Vein endothelial cell (primary cell): ENCODE measurements around the gene OR5M10. TPM values are rescaled to one million over a fixed set of nuclear protein-coding genes. Genes with fewer than 3 reads are reported as not detected.

Source experiments
- total RNA-seq: library from RNA; depleted of rRNA; stranded (reverse); fragments of >200 nt; gene quantifications from 2 replicates; pipeline ENCODE4 v1.2.3, GENCODE V29; 2012

OR5M10 gene
- not detected in 2 replicates for total RNA-seq

DNA sequence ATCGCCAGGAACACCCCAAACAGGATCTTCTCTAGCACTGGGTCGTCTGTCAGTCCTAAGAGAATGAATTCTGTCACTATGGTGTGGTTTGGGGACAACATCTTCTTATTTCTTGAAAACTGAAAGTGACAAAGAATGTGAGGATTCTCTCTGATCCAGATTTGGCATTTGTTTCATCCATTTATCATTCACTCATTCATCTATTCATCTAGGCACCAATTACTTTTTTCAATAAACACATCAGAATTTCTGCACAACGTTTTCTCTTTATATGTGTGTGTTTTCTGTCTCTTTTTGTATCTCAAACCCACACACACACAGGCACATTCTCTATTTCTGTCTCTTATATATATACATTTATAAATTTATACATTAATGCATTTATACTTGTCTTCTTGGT is at the start of gene OR5M10:
Gene OR5M10 (minus strand): TSS at position 101 of the 400 bp plus-strand sequence. CDS start 0 bp downstream, at position 101.

DNA sequence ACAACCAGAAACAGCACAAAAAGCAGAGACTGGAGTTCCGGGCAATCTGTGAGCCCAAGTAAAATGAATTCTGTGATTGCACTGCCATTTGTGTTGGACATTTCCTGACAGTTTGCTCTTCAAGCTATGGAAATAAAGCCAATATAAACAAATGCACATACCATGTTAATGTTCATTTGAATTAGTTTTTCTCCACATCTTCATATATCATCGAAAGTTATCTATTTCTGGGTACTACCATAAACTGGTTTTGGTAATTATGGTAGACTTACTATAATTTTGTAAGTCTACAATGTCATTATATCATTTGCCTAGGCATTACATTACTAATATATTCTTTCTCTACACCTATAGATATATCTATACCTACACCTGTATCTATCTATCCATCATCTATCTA is 34.4 kb downstream of the OR5M10 start, which contains the start of gene OR5M11:
Gene OR5M11 (minus strand): TSS at position 101 of the 400 bp plus-strand sequence. CDS start 0 bp downstream, at position 101.

Other genes with a start within 250 kb of the OR5M10 start
- not detected in 2 replicates for gene OR8K1, start 231.7 kb downstream of the OR5M10 start, total RNA-seq
- not detected in 2 replicates for gene OR8J1, start 223.4 kb downstream of the OR5M10 start, total RNA-seq
- gene OR8U1, start 202.1 kb downstream of the OR5M10 start, total RNA-seq: not detected in 2 replicates
- not detected in 2 replicates for gene OR5AL1, start 165.0 kb downstream of the OR5M10 start, total RNA-seq
- not detected in 2 replicates for gene OR5M3, start 104.4 kb downstream of the OR5M10 start, total RNA-seq
- not detected in 2 replicates for gene OR5M8, start 86.4 kb downstream of the OR5M10 start, total RNA-seq
- not detected in 2 replicates for gene OR5M11, start 34.5 kb downstream of the OR5M10 start, total RNA-seq
- gene OR5M1, start 37.2 kb upstream of the OR5M10 start, total RNA-seq: not detected in 2 replicates
- not detected in 2 replicates for gene OR5AP2, start 64.7 kb upstream of the OR5M10 start, total RNA-seq
- gene OR5AR1, start 86.0 kb upstream of the OR5M10 start, total RNA-seq: not detected in 2 replicates
- not detected in 2 replicates for gene OR9G1, start 121.4 kb upstream of the OR5M10 start, total RNA-seq
- gene OR9G4, start 171.0 kb upstream of the OR5M10 start, total RNA-seq: not detected in 2 replicates